NT2/D1 (cell line): ENCODE data around the gene GOLGB1.

ENCODE experiments used
- SUZ12 ChIP-seq: IDR thresholded peaks from 2 replicates; pipeline ENCODE4 v1.6.1; 2011; ENCODE audit not compliant: insufficient read length, insufficient read depth; ENCODE audit errors: extremely low read depth
- YY1 ChIP-seq: IDR thresholded peaks from 2 replicates; pipeline ENCODE4 v1.6.1; 2011; ENCODE audit not compliant: insufficient read length, insufficient read depth
- ZNF274 ChIP-seq: IDR thresholded peaks from 2 replicates; pipeline ENCODE4 v1.6.1; 2011; ENCODE audit warnings: mild to moderate bottlenecking, low read depth, low read length

- TF ChIP-seq SUZ12 (no peak), ZNF274 (no peak), YY1 (no peak)
Measured at GRCh38 chr3:121781611-121782010, 32.1 kb upstream of the GOLGB1 start.
